ENCODE measurements around the gene FGF1.

FGF1 gene

GRCh38 chr5:142547445-142548380 lies 138.2 kb downstream of the FGF1 start:
- TF ChIP-seq PRDM1 (tag by site-specific recombination; IDR thresholded peaks at IDR 0.05) (no peak), ZFHX2 (tag by site-specific recombination; conservative IDR thresholded peaks at IDR 0.05) (no peak), ZNF416 (tag by site-specific recombination; IDR thresholded peaks at IDR 0.05) (no peak), ZNF274 (IDR thresholded peaks at IDR 0.05; ENCODE audit: low read length) (no peak), ZNF274 (tag by site-specific recombination; IDR thresholded peaks at IDR 0.05; ENCODE audit: borderline replicate concordance) (no peak), SCRT2 (tag by site-specific recombination; IDR thresholded peaks at IDR 0.05) (no peak), KLF9 (tag by site-specific recombination; IDR thresholded peaks at IDR 0.05; ENCODE audit: low read depth) (no peak), ZNF513 (tag by site-specific recombination; IDR thresholded peaks at IDR 0.05) (no peak)
- H3K36me3 ChIP-seq (ENCODE audit: control insufficient read depth in 2 of 2, insufficient read depth in 1 of 2, low read length in 2 of 2): no peaks in the 10 kb centered on the region
- H3K27ac ChIP-seq (ENCODE audit: extremely low read depth, low read depth, low read length): no peak overlapping the region
- no peak overlapping the region for H3K4me3 ChIP-seq (ENCODE audit: low read depth, low read length)
- ChIA-PET CTCF (interaction anchor here (0.7 to 4.3 kb wide), 21 partner anchors 9 to 408 kb away, joined by 3 to 34 read pairs (median 5); no protein-coding TSS in a partner anchor), POLR2A (no interaction called here)
- H3K9me3 ChIP-seq (ENCODE audit: control insufficient read depth, insufficient read depth, low read depth, low read length): no peaks in the 10 kb centered on the region
- peaks cover 2% of the 10 kb centered on the region; the same call in 1 of the 2 replicates for H3K4me1 ChIP-seq (ENCODE audit: control insufficient read depth, insufficient read depth, low read length)

- H3K27ac ChIP-seq (ENCODE audit: extremely low read depth, low read depth, low read length): no peak overlapping the region
- H3K4me3 ChIP-seq (ENCODE audit: low read depth, low read length): no peak overlapping the region
- TF ChIP-seq ZNF629 (tag by site-specific recombination; IDR thresholded peaks at IDR 0.05) (0 out of 2 replicates have a peak, but pooled peaks have one; percentile 15), ZNF514 (tag by site-specific recombination; IDR thresholded peaks at IDR 0.05) (no peak)
- H3K36me3 ChIP-seq (ENCODE audit: control insufficient read depth in 2 of 2, insufficient read depth in 1 of 2, low read length in 2 of 2): no peaks in the 10 kb centered on the region
- CTCF ChIA-PET: interaction anchor here (0.6 to 1.7 kb wide), 6 partner anchors 28 to 394 kb away, joined by 3 to 9 read pairs (median 4); no protein-coding TSS in a partner anchor
- H3K4me1 ChIP-seq (ENCODE audit: control insufficient read depth, insufficient read depth, low read length): peaks cover 2% of the 10 kb centered on the region; the same call in 1 of the 2 replicates
- POLR2A ChIA-PET: interaction anchor here (0.5 kb wide), 1 partner anchor 189 kb away, joined by 4 read pairs; no protein-coding TSS in a partner anchor
- no peaks in the 10 kb centered on the region for H3K9me3 ChIP-seq (ENCODE audit: control insufficient read depth, insufficient read depth, low read depth, low read length)
Observed at GRCh38 chr5:142545650-142546322, 140.1 kb downstream of the FGF1 start.

- ChIA-PET POLR2A (no interaction called here), CTCF (interaction anchor here (0.6 to 1.7 kb wide), 2 partner anchors 54 to 140 kb away, joined by 3 to 4 read pairs; no protein-coding TSS in a partner anchor)
- peaks cover 2% of the 10 kb centered on the region; the same call in 1 of the 2 replicates for H3K4me1 ChIP-seq (ENCODE audit: control insufficient read depth, insufficient read depth, low read length)
- no peak overlapping the region for H3K27ac ChIP-seq (ENCODE audit: extremely low read depth, low read depth, low read length)
- H3K9me3 ChIP-seq (ENCODE audit: control insufficient read depth, insufficient read depth, low read depth, low read length): no peaks in the 10 kb centered on the region
- no peaks in the 10 kb centered on the region for H3K36me3 ChIP-seq (ENCODE audit: control insufficient read depth in 2 of 2, insufficient read depth in 1 of 2, low read length in 2 of 2)
- no peak overlapping the region for H3K4me3 ChIP-seq (ENCODE audit: low read depth, low read length)
- TF ChIP-seq KLF1 (tag by site-specific recombination; IDR thresholded peaks at IDR 0.05) (no peak), YY1 (tag by site-specific recombination; IDR thresholded peaks at IDR 0.05) (no peak), ZNF362 (tag by site-specific recombination; IDR thresholded peaks at IDR 0.05) (no peak), ZNF558 (tag by site-specific recombination; IDR thresholded peaks at IDR 0.05) (no peak), ZSCAN5A (tag by site-specific recombination; IDR thresholded peaks at IDR 0.05) (no peak)
Observed at GRCh38 chr5:142544946-142545649, 140.8 kb downstream of the FGF1 start.
